ENCODE measurements around the gene UMOD.
"Not testable (repeated sequence)": the region's sequence is repeated elsewhere in the genome, so short reads cannot be mapped to it uniquely, and the experiment has no call there.

The UMOD gene

GRCh38 chr16:20363191-20363590 is 10.7 kb upstream of the UMOD start:
- no peak for FAIRE-seq

- no peak for FAIRE-seq
Observed at GRCh38 chr16:20359997-20360396, 7.5 kb upstream of the UMOD start.

GRCh38 chr16:20355114-20355782 is 2.7 kb upstream of the UMOD start:
- no peak for FAIRE-seq

- FAIRE-seq, result no peak
Observed at GRCh38 chr16:20353379-20353778, 864 bp upstream of the UMOD start.

GRCh38 chr16:20349615-20350014 is 2.9 kb downstream of the UMOD start:
- no peak for FAIRE-seq

- FAIRE-seq, result no peak
Observed at GRCh38 chr16:20348365-20349185, 3.9 kb downstream of the UMOD start.

- no peak for FAIRE-seq
Observed at GRCh38 chr16:20347666-20348364, 4.7 kb downstream of the UMOD start.

- FAIRE-seq, result no peak
Observed at GRCh38 chr16:20344611-20345010, 7.9 kb downstream of the UMOD start.

GRCh38 chr16:20339744-20340143 is 12.8 kb downstream of the UMOD start:
- FAIRE-seq, result no peak

GRCh38 chr16:20336955-20337354 is 15.6 kb downstream of the UMOD start:
- no peak for FAIRE-seq

GRCh38 chr16:20334396-20334795 is 18.1 kb downstream of the UMOD start:
- no peak for FAIRE-seq

- no peak for FAIRE-seq
Observed at GRCh38 chr16:20333120-20333519, 19.4 kb downstream of the UMOD start.

GRCh38 chr16:20332411-20332810 is 20.1 kb downstream of the UMOD start:
- FAIRE-seq, result no peak

- no peak for FAIRE-seq
Observed at GRCh38 chr16:20331635-20332034, 20.9 kb downstream of the UMOD start.

- FAIRE-seq, result no peak
Observed at GRCh38 chr16:20329392-20330138, 22.9 kb downstream of the UMOD start.

- no peak for FAIRE-seq
Observed at GRCh38 chr16:20327444-20328041, 25.0 kb downstream of the UMOD start, which contains the start of gene GP2. TSS of gene GP2 (minus strand) at chr16:20327513. CDS start at chr16:20326431, 1,082 bp downstream.

GRCh38 chr16:20326321-20326720 is 26.2 kb downstream of the UMOD start:
- no peak for FAIRE-seq

- FAIRE-seq, result no peak
Observed at GRCh38 chr16:20325005-20325404, 27.5 kb downstream of the UMOD start.

- FAIRE-seq, result no peak
Observed at GRCh38 chr16:20323591-20324117, 28.9 kb downstream of the UMOD start.

GRCh38 chr16:20322696-20323095 is 29.8 kb downstream of the UMOD start:
- no peak for FAIRE-seq

- FAIRE-seq, result no peak
Observed at GRCh38 chr16:20321671-20322070, 30.8 kb downstream of the UMOD start.

GRCh38 chr16:20321051-20321450 is 31.5 kb downstream of the UMOD start:
- FAIRE-seq, result not testable (repeated sequence)

Data from G401.6 (cell line).